HEK293 (cell line): ENCODE measurements around the gene BCAR1.

Experiments
- CTCF ChIA-PET: fragments of 350-600 bp; formaldehyde crosslinking; extraction: SDS; loops from one replicate; lab custom pipeline; 2021; ENCODE audit warnings: antibody characterized with exemption; lab: Yijun Ruan, JAX
- POLR2A ChIA-PET: fragments of 300-600 bp; formaldehyde crosslinking; extraction: SDS; loops from one replicate; lab custom pipeline; 2020; ENCODE audit warnings: antibody characterized with exemption, inconsistent platforms; lab: Yijun Ruan, JAX
- H3K27ac ChIP-seq: fragments of 200-500 bp; sonication (Bioruptor generic); 2 replicates; pipeline ENCODE4 v1.5.1; 2014; ENCODE audit warnings: low read depth, low read length, control low read depth, inconsistent platforms; ENCODE audit errors: extremely low read depth
- H3K36me3 ChIP-seq, 2 experiments: fragments of 200-500 bp in 1 of 2; sonication (Bioruptor generic) in 1 of 2; 1 replicate in 1 of 2; 2 replicates in 1 of 2; pipeline ENCODE4 v1.5.1; 2014 to 2017; ENCODE audit warnings: inconsistent platforms in 2 of 2, low read length in 2 of 2; ENCODE audit not compliant: control insufficient read depth in 2 of 2, insufficient read depth in 1 of 2
- H3K4me1 ChIP-seq: fragments of 200-500 bp; sonication (Bioruptor generic); 2 replicates; pipeline ENCODE4 v1.5.1; 2014; ENCODE audit warnings: mild to moderate bottlenecking, low read length, inconsistent platforms; ENCODE audit not compliant: control insufficient read depth, insufficient read depth
- H3K4me3 ChIP-seq: 2 replicates; pipeline ENCODE4 v1.5.1; 2011; ENCODE audit warnings: low read depth, mild to moderate bottlenecking, control low read depth, low read length, moderate library complexity
- H3K9me3 ChIP-seq: fragments of 200-500 bp; sonication (Bioruptor generic); 2 replicates; pipeline ENCODE4 v1.5.1; 2014; ENCODE audit warnings: low read depth, low read length, inconsistent platforms; ENCODE audit not compliant: control insufficient read depth, insufficient read depth
- FEZF1 ChIP-seq: fragments of 450-650 bp; formaldehyde crosslinking; IDR thresholded peaks from 2 replicates; pipeline ENCODE4 v1.5.1; 2016; ENCODE audit warnings: missing biosample characterization, missing genetic modification characterization
- GLIS2 ChIP-seq: fragments of 450-650 bp; formaldehyde crosslinking; IDR thresholded peaks from 2 replicates; pipeline ENCODE4 v1.5.1; 2016; ENCODE audit warnings: missing biosample characterization, missing genetic modification characterization
- WT1 ChIP-seq: fragments of 450-650 bp; formaldehyde crosslinking; IDR thresholded peaks from 2 replicates; pipeline ENCODE4 v1.5.1; 2016; ENCODE audit warnings: missing biosample characterization, missing genetic modification characterization
- ZBTB20 ChIP-seq: fragments of 450-650 bp; formaldehyde crosslinking; IDR thresholded peaks from 2 replicates; pipeline ENCODE4 v1.5.1; 2016; ENCODE audit warnings: missing biosample characterization, missing genetic modification characterization
- ZFHX2 ChIP-seq: fragments of 450-650 bp; formaldehyde crosslinking; conservative IDR thresholded peaks from 2 replicates; pipeline ENCODE4 v1.5.1; 2016; ENCODE audit warnings: missing biosample characterization, missing genetic modification characterization
- ZIC2 ChIP-seq: fragments of 450-650 bp; formaldehyde crosslinking; IDR thresholded peaks from 2 replicates; pipeline ENCODE4 v1.5.1; 2016; ENCODE audit warnings: missing biosample characterization, missing genetic modification characterization
- ZNF140 ChIP-seq: fragments of 450-650 bp; formaldehyde crosslinking; IDR thresholded peaks from 2 replicates; pipeline ENCODE4 v1.5.1; 2016; ENCODE audit warnings: missing biosample characterization, missing genetic modification characterization
- ZNF239 ChIP-seq: fragments of 450-650 bp; formaldehyde crosslinking; IDR thresholded peaks from 2 replicates; pipeline ENCODE4 v1.5.1; 2016; ENCODE audit warnings: missing biosample characterization, missing genetic modification characterization
- ZNF335 ChIP-seq: fragments of 450-650 bp; formaldehyde crosslinking; conservative IDR thresholded peaks from 2 replicates; pipeline ENCODE4 v1.5.1; 2016; ENCODE audit warnings: missing biosample characterization, missing genetic modification characterization
- ZNF341 ChIP-seq: fragments of 450-650 bp; formaldehyde crosslinking; IDR thresholded peaks from 2 replicates; pipeline ENCODE4; 2016; ENCODE audit warnings: low read depth, missing biosample characterization, missing genetic modification characterization
- ZNF354C ChIP-seq: fragments of 450-650 bp; formaldehyde crosslinking; IDR thresholded peaks from 2 replicates; pipeline ENCODE4 v1.5.1; 2016; ENCODE audit warnings: missing biosample characterization, missing genetic modification characterization, low read depth, borderline replicate concordance
- ZNF610 ChIP-seq: fragments of 450-650 bp; formaldehyde crosslinking; IDR thresholded peaks from 2 replicates; pipeline ENCODE4 v1.5.1; 2016; ENCODE audit warnings: missing biosample characterization, missing genetic modification characterization, borderline replicate concordance
- ZNF658 ChIP-seq: fragments of 450-650 bp; formaldehyde crosslinking; IDR thresholded peaks from 2 replicates; pipeline ENCODE4; 2016; ENCODE audit warnings: missing biosample characterization, missing genetic modification characterization
- ZNF660 ChIP-seq: fragments of 450-650 bp; IDR thresholded peaks from 2 replicates; pipeline ENCODE4 v1.5.1; 2018; ENCODE audit warnings: missing biosample characterization, mild to moderate bottlenecking, missing genetic modification characterization
- ZNF792 ChIP-seq: fragments of 450-650 bp; formaldehyde crosslinking; IDR thresholded peaks from 2 replicates; pipeline ENCODE4 v1.5.1; 2016; ENCODE audit warnings: missing biosample characterization, missing genetic modification characterization
- TF ChIP-seq, protein P1 (sequence below): fragments of 450-650 bp; formaldehyde crosslinking; IDR thresholded peaks from 2 replicates; pipeline ENCODE4 v1.5.0; 2017; ENCODE audit warnings: missing biosample characterization, missing genetic modification characterization, borderline replicate concordance
- TF ChIP-seq, protein P2 (sequence below): fragments of 450-650 bp; formaldehyde crosslinking; IDR thresholded peaks from 2 replicates; pipeline ENCODE4 v1.5.1; 2016; ENCODE audit warnings: missing biosample characterization, missing genetic modification characterization
- TF ChIP-seq, protein P3 (sequence below): fragments of 450-650 bp; formaldehyde crosslinking; IDR thresholded peaks from 2 replicates; pipeline ENCODE4 v1.5.1; 2017; ENCODE audit warnings: missing biosample characterization, missing genetic modification characterization

The BCAR1 gene

DNA sequence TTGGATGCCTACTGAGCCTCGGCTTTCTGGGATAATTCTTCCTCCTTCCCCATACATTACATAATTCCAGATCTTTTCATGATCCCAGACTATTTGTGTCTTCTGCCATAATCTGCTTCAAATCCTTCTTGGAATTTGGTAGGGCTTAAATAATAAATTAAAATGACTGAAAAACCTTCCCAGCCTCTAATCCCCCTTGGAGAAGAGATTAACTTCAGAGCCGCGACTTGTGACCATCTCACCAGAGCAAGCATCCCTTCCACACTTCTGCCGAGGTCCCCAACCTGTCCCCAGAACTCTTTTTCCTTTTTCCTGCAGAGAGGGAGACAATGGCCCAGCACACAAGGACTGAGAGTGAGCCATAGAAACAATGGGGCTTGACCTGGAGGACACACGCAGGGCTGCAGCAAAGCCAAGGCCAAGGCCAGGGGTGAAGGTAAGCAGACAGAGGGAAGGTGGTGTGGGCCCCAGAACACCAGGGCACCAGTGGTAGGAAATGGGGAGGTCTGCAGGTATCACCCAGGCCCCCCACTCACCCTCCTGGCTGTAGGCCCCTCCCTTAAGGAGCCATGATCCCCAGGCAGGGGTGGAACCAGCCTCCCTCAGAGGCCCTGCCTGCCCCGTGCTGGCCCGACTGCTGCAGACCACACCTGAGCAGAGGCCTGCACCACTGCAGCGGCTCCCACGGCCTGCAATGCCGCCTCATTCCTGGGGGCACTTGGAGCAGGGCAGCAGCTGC lies 9.6 kb upstream of the BCAR1 start:
- Histone ChIP-seq H3K4me1 (peaks cover 8% of the 10 kb centered on the region; the same call in 1 of the 2 replicates), H3K36me3 (peaks cover 0 to 25% of the 10 kb centered on the region in 2 experiments; a peak in 1 of 3 replicates), H3K9me3 (no peaks in the 10 kb centered on the region), H3K4me3 (no peak overlapping the region), H3K27ac (no peak overlapping the region)
- POLR2A ChIA-PET, result no interaction called here
- CTCF ChIA-PET, result interaction anchor here (1.4 kb wide), 1 partner anchor 27 kb away, joined by 7 read pairs; no protein-coding TSS in a partner anchor
- TF ChIP-seq ZNF239 (no peak), ZNF354C (tag by site-specific recombination) (no peak), GLIS2 (tag by site-specific recombination) (peak; percentile 25; the same call in 1 of the 2 replicates)

DNA sequence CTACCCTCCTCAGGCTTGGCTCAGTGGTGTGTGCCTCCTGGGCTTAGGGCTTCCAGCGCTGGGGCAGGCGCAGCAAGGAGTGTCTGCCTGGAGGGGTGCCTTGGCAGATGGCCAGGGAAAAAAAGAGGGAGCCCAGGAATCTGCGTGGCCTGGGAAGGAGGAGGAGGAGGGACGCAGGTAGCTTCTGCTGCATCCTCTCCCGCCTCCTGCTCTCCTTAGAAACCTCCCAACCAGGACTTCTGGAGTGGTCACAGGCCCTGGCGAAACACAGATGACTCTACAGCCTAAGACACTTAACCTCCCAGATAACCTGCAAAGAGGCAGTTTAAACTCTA lies 7.3 kb upstream of the BCAR1 start:
- ChIA-PET POLR2A (no interaction called here), CTCF (no interaction called here)
- TF ChIP-seq, protein P1, sequence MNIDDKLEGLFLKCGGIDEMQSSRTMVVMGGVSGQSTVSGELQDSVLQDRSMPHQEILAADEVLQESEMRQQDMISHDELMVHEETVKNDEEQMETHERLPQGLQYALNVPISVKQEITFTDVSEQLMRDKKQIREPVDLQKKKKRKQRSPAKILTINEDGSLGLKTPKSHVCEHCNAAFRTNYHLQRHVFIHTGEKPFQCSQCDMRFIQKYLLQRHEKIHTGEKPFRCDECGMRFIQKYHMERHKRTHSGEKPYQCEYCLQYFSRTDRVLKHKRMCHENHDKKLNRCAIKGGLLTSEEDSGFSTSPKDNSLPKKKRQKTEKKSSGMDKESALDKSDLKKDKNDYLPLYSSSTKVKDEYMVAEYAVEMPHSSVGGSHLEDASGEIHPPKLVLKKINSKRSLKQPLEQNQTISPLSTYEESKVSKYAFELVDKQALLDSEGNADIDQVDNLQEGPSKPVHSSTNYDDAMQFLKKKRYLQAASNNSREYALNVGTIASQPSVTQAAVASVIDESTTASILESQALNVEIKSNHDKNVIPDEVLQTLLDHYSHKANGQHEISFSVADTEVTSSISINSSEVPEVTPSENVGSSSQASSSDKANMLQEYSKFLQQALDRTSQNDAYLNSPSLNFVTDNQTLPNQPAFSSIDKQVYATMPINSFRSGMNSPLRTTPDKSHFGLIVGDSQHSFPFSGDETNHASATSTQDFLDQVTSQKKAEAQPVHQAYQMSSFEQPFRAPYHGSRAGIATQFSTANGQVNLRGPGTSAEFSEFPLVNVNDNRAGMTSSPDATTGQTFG (tag by site-specific recombination), result no peak
- TF ChIP-seq ZBTB20 (tag by site-specific recombination), result peak; percentile 97
- TF ChIP-seq ZIC2 (tag by site-specific recombination), result peak; percentile 62
- Histone ChIP-seq H3K27ac (no peak overlapping the region), H3K36me3 (peaks cover 0 to 19% of the 10 kb centered on the region in 2 experiments; a peak in 1 of 3 replicates), H3K4me1 (peaks cover 6% of the 10 kb centered on the region), H3K4me3 (no peak overlapping the region), H3K9me3 (no peaks in the 10 kb centered on the region)

DNA sequence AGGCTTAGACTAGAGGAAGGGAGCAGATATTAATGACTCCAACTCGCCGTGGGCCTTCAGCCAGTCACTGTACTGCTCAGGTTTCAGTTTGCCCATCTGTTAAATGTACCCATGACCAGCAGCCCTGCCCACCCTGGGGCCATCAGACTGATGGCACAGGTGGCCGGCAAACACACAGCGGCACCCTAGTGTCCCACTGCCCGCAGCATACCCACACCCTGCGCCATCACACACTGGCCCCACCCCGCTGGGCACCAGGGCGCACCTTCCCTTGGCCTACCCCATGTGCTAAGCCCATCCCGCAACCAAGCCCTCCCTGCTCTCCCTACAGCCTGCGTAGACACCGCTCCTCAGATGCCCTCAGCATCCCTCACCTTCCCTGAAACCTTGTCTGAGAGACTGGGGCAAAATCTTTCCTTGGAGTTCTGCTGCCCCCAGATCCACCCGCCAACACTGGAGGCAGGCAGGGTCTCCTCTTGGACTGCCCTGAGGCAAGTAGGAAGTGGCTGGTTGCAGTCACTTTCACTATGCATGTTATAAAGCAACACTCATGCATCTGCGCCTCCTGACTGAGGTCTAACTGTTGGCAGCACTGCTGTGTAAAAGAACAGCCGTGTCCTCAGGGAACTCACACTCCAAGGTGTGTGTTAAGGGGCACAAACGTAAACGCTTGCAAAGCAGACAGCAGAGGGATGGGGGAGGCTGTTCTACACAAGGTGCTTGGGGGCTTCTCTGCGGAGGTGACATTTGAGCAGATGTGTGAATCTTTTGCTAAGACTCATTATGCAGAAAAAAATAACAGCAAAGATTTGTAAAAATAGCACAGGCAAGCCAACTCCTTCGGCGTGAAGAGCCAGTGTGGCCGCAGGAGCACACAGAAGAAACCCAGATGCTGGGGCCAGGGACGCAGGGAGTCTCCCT lies 6.7 kb upstream of the BCAR1 start:
- H3K4me3 ChIP-seq, result no peak overlapping the region
- H3K9me3 ChIP-seq, result no peaks in the 10 kb centered on the region
- H3K36me3 ChIP-seq, result peaks cover 0 to 12% of the 10 kb centered on the region in 2 experiments; a peak in 1 of 3 replicates
- peaks cover 6% of the 10 kb centered on the region; the same call in 1 of the 2 replicates for H3K4me1 ChIP-seq
- H3K27ac ChIP-seq, result no peak overlapping the region
- CTCF ChIA-PET, result interaction anchor here (1.7 kb wide), 1 partner anchor 127 kb away, joined by 4 read pairs; no protein-coding TSS in a partner anchor
- TF ChIP-seq ZFHX2 (tag by site-specific recombination) (no peak), ZNF335 (tag by site-specific recombination) (no peak), FEZF1 (tag by site-specific recombination) (no peak), ZNF658 (no peak), ZNF792 (tag by site-specific recombination) (no peak), ZNF610 (tag by site-specific recombination) (no peak), ZNF341 (tag by site-specific recombination) (no peak), WT1 (tag by site-specific recombination) (no peak), ZNF140 (tag by site-specific recombination) (no peak), ZNF660 (tag by site-specific recombination) (no peak)
- TF ChIP-seq, protein P2, sequence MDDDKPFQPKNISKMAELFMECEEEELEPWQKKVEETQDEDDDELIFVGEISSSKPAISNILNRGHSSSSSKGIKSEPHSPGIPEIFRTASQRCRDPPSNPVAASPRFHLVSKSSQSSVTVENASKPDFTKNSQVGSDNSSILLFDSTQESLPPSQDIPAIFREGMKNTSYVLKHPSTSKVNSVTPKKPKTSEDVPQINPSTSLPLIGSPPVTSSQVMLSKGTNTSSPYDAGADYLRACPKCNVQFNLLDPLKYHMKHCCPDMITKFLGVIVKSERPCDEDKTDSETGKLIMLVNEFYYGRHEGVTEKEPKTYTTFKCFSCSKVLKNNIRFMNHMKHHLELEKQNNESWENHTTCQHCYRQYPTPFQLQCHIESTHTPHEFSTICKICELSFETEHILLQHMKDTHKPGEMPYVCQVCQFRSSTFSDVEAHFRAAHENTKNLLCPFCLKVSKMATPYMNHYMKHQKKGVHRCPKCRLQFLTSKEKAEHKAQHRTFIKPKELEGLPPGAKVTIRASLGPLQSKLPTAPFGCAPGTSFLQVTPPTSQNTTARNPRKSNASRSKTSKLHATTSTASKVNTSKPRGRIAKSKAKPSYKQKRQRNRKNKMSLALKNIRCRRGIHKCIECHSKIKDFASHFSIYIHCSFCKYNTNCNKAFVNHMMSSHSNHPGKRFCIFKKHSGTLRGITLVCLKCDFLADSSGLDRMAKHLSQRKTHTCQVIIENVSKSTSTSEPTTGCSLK (tag by site-specific recombination), result no peak
- TF ChIP-seq, protein P3, sequence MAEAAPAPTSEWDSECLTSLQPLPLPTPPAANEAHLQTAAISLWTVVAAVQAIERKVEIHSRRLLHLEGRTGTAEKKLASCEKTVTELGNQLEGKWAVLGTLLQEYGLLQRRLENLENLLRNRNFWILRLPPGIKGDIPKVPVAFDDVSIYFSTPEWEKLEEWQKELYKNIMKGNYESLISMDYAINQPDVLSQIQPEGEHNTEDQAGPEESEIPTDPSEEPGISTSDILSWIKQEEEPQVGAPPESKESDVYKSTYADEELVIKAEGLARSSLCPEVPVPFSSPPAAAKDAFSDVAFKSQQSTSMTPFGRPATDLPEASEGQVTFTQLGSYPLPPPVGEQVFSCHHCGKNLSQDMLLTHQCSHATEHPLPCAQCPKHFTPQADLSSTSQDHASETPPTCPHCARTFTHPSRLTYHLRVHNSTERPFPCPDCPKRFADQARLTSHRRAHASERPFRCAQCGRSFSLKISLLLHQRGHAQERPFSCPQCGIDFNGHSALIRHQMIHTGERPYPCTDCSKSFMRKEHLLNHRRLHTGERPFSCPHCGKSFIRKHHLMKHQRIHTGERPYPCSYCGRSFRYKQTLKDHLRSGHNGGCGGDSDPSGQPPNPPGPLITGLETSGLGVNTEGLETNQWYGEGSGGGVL (tag by site-specific recombination), result no peak
- TF ChIP-seq, all 188 proteins: peak for 0
- POLR2A ChIA-PET, result no interaction called here
